Ascending aorta (tissue), 2 donors: ENCODE results near the gene ARHGEF4. TPM values are rescaled to one million over a fixed set of nuclear protein-coding genes. Genes with fewer than 3 reads are reported as not detected.

Source experiments
- DNase-seq, 2 donors: peaks; one replicate each; pipeline ENCODE4 v3.0.0-alpha.2; 2019; ENCODE audit warnings: low spot score in 2 of 2
- H3K27ac ChIP-seq, 2 donors: fragments of 200-600 bp; sonication (generic); one replicate each; pipeline ENCODE4 v1.5.1; 2016 to 2017; ENCODE audit warnings: mild to moderate bottlenecking in 1 of 2
- H3K27me3 ChIP-seq: fragments of 200-600 bp; sonication (generic); one replicate; pipeline ENCODE4 v1.5.1; 2017
- H3K36me3 ChIP-seq, 2 donors: fragments of 200-600 bp; sonication (generic); one replicate each; pipeline ENCODE4 v1.5.1; 2016
- H3K4me1 ChIP-seq, 2 donors: fragments of 200-600 bp; sonication (generic); one replicate each; pipeline ENCODE4 v1.5.1; 2016 to 2017; ENCODE audit warnings: mild to moderate bottlenecking in 1 of 2
- H3K4me3 ChIP-seq, 2 donors: fragments of 200-600 bp; sonication (generic); one replicate each; pipeline ENCODE4 v1.5.1; 2016 to 2017; ENCODE audit warnings: mild to moderate bottlenecking in 1 of 2
- H3K9me3 ChIP-seq, 2 donors: fragments of 200-600 bp; sonication (generic); one replicate each; pipeline ENCODE4 v1.5.1; 2016
- intact Hi-C: fragments of 100-400 bp; cut with DNase I; formaldehyde crosslinking; loops from one replicate; pipeline ENCODE4 v1.15.1; 2023
- total RNA-seq: library from RNA; depleted of rRNA; stranded (reverse); fragments of >200 nt; gene quantifications from one replicate; pipeline ENCODE4 v1.1.0, GENCODE V29; 2016
- TF ChIP-seq, protein P1 (sequence below), 3 experiments: fragments of 200-600 bp in 2 of 3; fragments of 450-650 bp in 1 of 3; sonication (generic) in 2 of 3; IDR thresholded peaks; one replicate each; pipeline ENCODE4 v1.5.1; 2016 to 2019; ENCODE audit warnings: antibody characterized with exemption in 3 of 3, mild to moderate bottlenecking in 1 of 3, moderate library complexity in 1 of 3

Gene ARHGEF4
- total RNA-seq, 1 donor from 2014 or later = 9.6 TPM

GRCh38 chr2:130824492-130825061, 12.1 kb upstream of the ARHGEF4 start:
- no peak overlapping the region for H3K27ac ChIP-seq
- H3K27me3 ChIP-seq = no peaks in the 10 kb centered on the region
- no peaks in the 10 kb centered on the region for H3K36me3 ChIP-seq
- intact Hi-C loops = no loop called here
- TF ChIP-seq, protein P1, sequence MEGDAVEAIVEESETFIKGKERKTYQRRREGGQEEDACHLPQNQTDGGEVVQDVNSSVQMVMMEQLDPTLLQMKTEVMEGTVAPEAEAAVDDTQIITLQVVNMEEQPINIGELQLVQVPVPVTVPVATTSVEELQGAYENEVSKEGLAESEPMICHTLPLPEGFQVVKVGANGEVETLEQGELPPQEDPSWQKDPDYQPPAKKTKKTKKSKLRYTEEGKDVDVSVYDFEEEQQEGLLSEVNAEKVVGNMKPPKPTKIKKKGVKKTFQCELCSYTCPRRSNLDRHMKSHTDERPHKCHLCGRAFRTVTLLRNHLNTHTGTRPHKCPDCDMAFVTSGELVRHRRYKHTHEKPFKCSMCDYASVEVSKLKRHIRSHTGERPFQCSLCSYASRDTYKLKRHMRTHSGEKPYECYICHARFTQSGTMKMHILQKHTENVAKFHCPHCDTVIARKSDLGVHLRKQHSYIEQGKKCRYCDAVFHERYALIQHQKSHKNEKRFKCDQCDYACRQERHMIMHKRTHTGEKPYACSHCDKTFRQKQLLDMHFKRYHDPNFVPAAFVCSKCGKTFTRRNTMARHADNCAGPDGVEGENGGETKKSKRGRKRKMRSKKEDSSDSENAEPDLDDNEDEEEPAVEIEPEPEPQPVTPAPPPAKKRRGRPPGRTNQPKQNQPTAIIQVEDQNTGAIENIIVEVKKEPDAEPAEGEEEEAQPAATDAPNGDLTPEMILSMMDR (IDR thresholded peaks at IDR 0.05) = no peak
- H3K9me3 ChIP-seq = no peaks in the 10 kb centered on the region
- H3K4me1 ChIP-seq = peaks cover 6 to 11% of the 10 kb centered on the region in 2 donors
- no peak for DNase-seq
- H3K4me3 ChIP-seq = no peak overlapping the region

- intact Hi-C loops = no loop called here
- Histone ChIP-seq H3K9me3 (no peaks in the 10 kb centered on the region), H3K36me3 (no peaks in the 10 kb centered on the region), H3K27me3 (no peaks in the 10 kb centered on the region), H3K4me1 (peaks cover 0 to 5% of the 10 kb centered on the region in 2 donors), H3K27ac (no peak overlapping the region), H3K4me3 (no peak overlapping the region)
- TF ChIP-seq, protein P1 (IDR thresholded peaks at IDR 0.05) = no peak
- no peak for DNase-seq
These were observed 11.3 kb upstream of the ARHGEF4 start for GRCh38 chr2:130825231-130825965.

DNA sequence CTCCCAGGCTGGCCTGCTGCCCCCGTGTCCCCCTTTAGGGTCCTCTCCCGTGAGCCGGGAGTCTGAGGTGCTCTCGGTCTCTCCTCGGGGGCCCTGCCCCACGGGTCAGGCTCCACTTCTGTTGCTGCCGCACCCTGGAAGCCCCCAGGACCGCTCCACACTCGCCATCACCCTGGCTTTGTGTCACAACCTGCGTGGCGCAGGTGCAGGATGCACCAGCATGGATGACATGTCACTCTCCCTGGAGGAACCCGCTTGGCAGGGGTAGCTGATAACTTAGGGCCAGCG, 10.8 kb upstream of the ARHGEF4 start:
- H3K36me3 ChIP-seq = no peaks in the 10 kb centered on the region
- H3K4me1 ChIP-seq = no peaks in the 10 kb centered on the region
- intact Hi-C loops = no loop called here
- DNase-seq = no peak
- H3K27ac ChIP-seq = no peak overlapping the region
- no peak overlapping the region for H3K4me3 ChIP-seq
- no peaks in the 10 kb centered on the region for H3K9me3 ChIP-seq
- TF ChIP-seq, protein P1 (IDR thresholded peaks at IDR 0.05) = no peak
- H3K27me3 ChIP-seq = no peaks in the 10 kb centered on the region

DNA sequence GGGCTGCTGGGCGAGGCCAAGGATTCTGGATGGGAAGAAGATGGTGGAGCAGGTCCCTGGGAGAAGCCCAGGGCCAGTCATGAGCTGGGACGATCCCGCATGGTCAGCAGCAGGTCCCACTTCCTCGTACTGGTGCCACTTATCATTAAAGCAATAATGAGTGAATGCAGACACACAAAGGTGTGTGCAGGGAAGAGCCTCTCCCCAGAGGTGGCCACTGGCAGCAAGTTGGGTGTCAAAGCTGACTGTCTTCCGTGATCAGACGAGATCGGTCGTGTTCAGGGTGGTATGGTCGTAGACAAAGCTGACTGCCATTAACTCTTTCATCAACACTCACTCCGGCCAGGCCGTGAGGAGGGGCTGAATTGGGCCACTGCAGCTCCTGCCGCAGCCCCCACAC, 10.3 kb upstream of the ARHGEF4 start:
- TF ChIP-seq, protein P1 (IDR thresholded peaks at IDR 0.05) = no peak
- no peak for DNase-seq
- no peak overlapping the region for H3K4me3 ChIP-seq
- no peaks in the 10 kb centered on the region for H3K4me1 ChIP-seq
- no peaks in the 10 kb centered on the region for H3K9me3 ChIP-seq
- intact Hi-C loops = no loop called here
- H3K36me3 ChIP-seq = no peaks in the 10 kb centered on the region
- no peaks in the 10 kb centered on the region for H3K27me3 ChIP-seq
- H3K27ac ChIP-seq = no peak overlapping the region

GRCh38 chr2:130826821-130827501, 9.8 kb upstream of the ARHGEF4 start:
- TF ChIP-seq, protein P1 (IDR thresholded peaks at IDR 0.05) = no peak
- H3K9me3 ChIP-seq = no peaks in the 10 kb centered on the region
- no peak overlapping the region for H3K27ac ChIP-seq
- no peak for DNase-seq
- intact Hi-C loops = no loop called here
- H3K36me3 ChIP-seq = no peaks in the 10 kb centered on the region
- no peaks in the 10 kb centered on the region for H3K4me1 ChIP-seq
- no peak overlapping the region for H3K4me3 ChIP-seq
- no peaks in the 10 kb centered on the region for H3K27me3 ChIP-seq
